GM19328 (cell line): ENCODE measurements around the gene COQ9.

Source experiments
- ATAC-seq: cut with Tn5 transposase; IDR thresholded peaks from one replicate; pipeline ENCODE4 v1.9.1; 2021; ENCODE audit warnings: mild to moderate bottlenecking, moderate library complexity; ENCODE audit not compliant: unreplicated experiment

Gene COQ9

GRCh38 chr16:57471852-57472664 is 24.8 kb downstream of the COQ9 start:
- ATAC-seq = no peak

DNA sequence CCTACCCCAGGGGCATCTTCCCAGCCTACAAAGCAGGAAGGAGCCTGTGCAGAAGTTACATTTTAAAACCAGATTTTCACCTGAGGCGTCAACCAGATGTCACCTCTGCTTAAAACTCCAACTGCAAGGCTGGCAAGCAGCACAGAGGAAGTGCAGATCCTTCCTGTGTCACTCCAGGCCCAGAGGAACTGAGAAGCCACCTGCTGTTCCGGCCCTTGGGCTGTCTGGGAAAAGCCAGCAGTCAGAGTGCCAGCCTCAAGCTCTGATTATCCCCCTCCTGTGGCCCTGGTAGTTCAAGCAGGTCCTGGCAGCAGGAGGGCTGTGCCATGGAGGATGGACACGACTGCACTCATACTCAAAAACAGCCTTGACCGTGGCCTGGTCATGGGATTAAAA is 25.4 kb downstream of the COQ9 start:
- no peak for ATAC-seq

GRCh38 chr16:57473176-57473840 is 26.0 kb downstream of the COQ9 start:
- no peak for ATAC-seq

GRCh38 chr16:57473906-57474305 is 26.6 kb downstream of the COQ9 start:
- ATAC-seq = no peak

- ATAC-seq = no peak
Measured at GRCh38 chr16:57474671-57475661, 27.7 kb downstream of the COQ9 start.

DNA sequence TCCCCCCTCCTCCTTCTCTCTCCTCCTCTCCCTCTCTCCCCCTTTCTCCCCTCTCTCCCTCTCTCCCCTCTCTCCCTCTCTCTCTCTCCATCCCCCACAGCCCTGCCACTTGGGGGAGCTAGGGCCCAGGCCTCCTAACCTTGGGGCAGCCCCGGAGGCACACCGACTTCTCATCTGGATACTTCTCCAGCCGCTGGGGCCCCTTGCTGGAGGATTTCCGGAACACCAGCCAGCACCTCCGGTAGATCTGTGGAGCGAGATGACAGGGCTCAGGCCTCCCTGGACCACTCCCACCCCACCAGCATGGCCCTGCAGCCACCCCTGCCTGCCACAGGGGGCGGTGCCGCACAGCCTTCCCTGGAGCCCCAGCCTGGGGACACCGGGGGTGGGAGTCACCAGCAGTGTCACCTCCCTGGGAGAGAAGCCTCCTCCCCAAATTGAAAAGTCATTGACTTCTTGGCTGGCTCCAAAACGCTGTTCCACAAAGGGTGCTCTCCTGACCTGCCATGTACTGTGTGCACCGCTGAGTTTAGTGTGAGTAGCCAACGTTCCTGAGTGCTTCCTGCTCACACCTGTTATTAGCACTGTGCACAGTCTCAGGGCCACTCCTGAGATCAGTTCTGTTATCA is 28.5 kb downstream of the COQ9 start:
- ATAC-seq = peak; percentile 87

GRCh38 chr16:57476546-57477410 is 29.5 kb downstream of the COQ9 start:
- ATAC-seq = no peak

GRCh38 chr16:57477531-57478202 is 30.4 kb downstream of the COQ9 start:
- ATAC-seq = no peak

- ATAC-seq = no peak
Measured at GRCh38 chr16:57478396-57479204, 31.3 kb downstream of the COQ9 start.

DNA sequence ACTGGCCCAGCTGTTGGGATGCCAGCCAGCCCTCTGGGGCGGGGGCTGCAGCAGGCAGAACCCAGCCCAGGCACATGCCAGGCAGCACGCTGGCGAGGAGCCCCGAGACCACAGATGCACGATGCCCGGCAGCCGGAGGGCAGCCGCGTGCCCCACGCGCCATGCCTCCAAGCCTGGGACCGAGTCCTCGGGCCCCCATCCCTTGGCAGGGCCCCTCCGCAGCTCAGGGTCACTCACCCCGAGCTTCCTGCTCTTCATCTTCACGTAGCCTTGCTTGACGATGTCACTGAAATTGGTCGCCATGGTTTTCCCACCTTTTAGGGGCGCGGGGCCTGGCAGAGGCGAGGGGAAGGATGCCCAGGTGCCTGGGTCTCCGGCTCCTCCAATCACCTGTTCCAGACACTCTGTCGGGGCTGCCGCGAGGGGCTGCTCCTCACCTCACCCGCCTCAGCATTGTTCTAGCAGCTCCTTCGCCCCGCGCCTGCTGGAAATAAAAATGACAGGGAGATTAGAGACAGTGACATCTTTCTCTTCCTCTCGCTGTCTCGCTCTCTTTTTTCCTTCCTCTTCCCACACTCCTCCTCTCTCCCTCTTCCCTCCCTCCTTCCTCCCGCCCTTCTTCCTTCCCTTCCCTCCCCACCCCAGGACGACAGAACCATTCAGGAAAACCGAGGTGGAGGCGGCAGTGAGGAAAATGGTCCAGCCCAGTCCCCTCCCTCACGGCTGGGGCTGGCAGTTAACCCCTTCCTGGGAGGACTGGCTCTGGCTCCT is 32.1 kb downstream of the COQ9 start:
- ATAC-seq = no peak

DNA sequence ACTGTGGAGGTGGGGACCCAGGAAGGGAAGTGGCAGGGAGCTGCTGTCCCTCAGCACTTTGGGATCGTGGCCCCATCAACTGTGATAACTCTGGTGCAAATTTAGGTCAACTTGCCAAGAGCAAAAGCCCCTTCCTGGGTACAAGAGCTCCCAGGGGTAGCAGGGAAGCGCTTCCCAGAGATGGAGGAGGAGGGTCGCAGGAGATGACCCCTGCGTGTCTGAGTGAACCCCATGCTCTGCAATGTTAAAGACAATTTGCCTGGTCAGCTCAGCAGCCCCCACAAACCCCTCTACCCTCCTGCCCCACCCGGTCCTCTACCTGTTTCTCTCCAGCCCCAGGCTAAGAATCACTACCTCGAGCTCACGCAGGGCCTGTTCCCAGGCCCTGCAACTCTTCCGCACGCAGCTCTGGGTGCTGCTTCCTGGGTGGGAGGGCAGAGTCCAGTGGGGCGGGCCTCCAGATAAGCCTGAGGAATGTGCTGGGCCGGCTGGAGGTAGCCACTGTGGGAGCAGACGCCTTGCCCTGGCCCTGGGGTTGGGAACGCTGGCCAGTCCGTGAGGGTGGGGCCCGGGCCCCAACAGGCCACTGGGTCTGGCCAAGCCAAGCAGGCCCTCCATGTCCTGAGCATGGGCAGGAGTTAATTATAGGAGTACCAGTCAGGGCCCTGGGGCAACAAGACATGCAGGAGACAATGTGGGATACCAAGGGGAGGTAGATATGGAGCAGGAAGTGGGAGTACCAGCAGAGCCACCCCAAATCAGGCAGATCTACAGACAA is 32.9 kb downstream of the COQ9 start:
- no peak for ATAC-seq

GRCh38 chr16:57480754-57481230 is 33.5 kb downstream of the COQ9 start:
- ATAC-seq = no peak

- no peak for ATAC-seq
Measured at GRCh38 chr16:57481421-57481820, 34.1 kb downstream of the COQ9 start.

GRCh38 chr16:57482845-57483545 is 35.7 kb downstream of the COQ9 start:
- no peak for ATAC-seq

- ATAC-seq = no peak
Measured at GRCh38 chr16:57483725-57484514, 36.6 kb downstream of the COQ9 start.
